Stimulated activated CD4-positive, alpha-beta T cell treated with anti-CD3 and anti-CD28 coated beads, Interleukin-4, amount 100 ng/mL, for 1 hour (primary cell): ENCODE data around the gene TRRAP.
"Not testable (repeated sequence)": the region's sequence is repeated elsewhere in the genome, so short reads cannot be mapped to it uniquely, and the experiment has no call there.

Source experiments
- DNase-seq: peaks from one replicate; pipeline ENCODE4 v3.0.0-alpha.2; 2020

TRRAP gene

DNA sequence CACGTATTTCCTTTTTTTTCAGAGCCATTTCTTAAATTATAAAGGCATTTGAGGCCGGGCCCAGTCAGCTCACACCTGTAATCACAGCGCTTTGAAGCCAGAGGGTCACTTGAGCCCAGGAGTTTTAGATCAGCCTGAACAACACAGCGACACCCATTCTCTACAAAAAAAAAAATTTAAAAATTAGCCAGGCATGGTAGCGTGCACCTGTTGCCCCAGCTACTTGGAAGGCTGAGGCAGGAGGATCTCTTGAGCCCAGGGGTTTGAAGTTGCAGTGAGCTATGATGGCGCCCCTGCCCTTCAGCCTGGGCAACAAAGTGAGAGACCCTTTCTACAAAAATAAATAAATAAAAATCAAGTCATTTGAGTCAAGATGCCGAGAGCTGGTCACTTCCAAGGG is 11.6 kb upstream of the TRRAP start:
- DNase-seq = no peak

DNA sequence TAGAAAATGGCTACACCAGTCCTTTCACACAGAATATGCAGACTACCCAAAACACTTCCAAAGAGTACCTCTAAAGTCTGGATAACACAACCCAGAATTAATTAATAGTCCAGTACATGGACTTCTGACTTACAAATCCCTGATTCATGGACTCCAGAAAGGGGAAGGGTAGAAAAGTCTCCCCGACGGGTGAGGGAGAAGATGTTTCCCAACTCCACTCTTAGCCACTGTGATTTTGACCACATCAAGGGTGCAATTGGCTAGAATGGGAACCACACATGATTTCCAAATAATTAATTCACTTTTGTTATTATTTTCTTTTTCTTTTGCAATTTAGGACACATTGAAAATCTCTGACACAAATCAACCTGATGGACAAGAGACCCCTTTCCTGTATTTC is 9.9 kb upstream of the TRRAP start:
- DNase-seq = no peak

DNA sequence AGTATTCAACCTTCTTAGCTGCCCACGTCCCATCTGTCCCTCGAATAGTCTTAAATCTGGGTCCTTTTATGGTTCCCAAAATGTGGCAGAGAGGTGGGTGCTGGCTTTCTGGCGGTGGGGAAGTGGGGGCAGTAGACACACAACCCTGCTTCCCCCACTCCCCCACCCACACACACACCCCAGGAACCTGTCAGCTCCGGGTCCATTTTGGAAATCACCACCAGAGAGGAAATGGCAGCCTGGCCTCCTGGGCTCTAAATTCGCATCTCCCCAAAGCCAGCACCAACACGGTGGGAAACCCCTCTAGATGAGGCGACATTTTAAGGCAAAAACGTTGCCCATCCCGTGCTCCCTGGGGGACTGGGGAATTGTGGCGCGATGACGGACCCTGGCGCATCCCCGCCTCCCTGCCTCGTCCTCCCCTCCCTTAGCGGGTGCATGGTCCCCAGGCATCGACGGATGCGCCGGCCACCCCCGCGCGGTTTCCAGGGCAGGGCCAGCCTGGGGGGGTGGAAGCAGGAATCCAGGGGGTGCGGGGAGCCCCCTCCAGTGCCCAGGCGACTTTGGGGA is 9.2 kb upstream of the TRRAP start:
- no peak for DNase-seq

DNA sequence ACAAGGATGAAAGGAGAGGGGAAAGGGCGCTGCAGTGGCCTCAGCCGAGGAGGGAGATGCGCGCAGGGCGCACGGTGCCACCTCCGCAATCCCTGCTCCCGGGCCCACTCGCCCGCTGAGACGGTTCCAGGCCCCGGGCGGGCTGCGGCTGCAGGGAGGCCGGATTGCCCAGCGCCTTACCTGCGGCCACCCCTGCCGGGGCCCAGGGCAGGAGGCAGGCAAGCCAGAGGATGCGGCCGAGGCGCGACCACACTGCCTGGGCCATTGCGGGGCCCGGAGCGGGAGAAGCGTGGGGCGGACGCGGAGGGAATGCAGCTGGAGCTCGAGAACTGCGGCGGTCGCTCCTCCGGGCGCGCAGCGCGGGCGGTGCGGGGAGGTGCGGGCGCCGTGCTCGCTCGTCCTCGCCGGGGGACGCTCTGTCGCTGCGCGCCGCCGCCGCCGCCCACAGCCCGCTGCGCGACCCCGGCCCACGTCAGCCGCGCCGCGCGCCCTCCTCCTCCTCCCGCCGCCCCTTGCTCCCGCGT is 8.7 kb upstream of the TRRAP start, which contains the start of gene TMEM130:
Gene TMEM130 (minus strand): TSS at position 418 of the 524 bp plus-strand sequence. CDS start 153 bp downstream, at position 265.
- DNase-seq = no peak

DNA sequence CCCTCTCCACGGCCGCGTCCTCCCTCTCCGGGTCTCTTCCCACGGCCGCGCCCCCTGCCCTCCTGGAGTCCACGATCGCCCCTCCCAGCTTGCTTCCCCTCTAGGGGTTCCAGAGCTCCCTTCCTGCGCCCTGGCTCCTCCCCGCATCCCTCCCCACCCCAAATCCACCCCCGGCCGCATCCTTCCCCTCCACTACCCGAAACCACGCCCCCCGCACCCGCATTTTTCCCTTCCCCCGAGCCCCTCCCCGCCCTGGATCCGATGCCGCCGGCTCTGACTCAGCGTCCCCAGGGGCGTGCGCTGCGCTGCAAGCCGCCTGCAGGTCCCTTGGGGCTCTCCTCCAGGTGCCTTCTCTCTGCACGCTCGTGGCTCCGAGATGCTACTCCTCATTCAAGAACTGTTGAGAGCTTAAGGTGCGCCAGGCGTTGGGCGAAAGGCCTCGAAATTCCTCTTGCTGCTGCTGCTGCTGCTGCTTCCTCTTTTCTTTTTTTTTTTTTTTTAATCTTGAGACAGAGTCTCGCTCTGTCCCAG is 8.1 kb upstream of the TRRAP start:
- DNase-seq = peak; percentile 81

DNA sequence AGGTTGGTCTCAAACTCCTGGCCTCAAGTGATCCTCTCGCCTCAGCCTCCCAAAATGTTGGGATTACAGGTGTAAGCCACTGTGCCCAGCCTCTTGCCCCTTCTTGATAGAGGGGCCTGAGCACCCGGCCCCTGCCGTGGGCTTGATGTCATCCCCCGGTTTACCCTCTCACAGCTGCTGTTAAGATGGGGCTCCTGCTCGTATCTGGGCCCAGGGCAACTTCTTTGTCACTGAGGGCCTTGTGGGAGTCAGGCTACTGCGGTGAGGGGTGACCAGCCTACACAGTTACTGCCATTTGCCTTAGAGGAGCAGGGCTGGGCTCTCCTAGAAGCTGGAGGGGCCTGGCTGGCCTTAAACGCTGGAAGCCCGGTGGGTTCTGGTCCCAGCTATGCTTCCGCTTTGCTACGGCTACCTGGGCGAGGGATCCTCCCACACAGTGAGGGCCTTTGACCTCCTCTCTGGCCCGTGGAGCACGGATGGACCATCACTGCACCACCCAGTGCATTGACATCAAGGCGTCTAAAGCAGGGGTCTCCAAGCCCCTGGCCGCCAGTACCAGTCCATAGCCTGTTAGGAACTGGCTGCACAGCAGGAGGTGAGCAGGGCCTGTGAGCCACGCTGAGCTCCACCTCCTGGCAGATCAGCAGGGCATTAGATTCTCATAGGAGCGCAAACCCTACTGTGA is 7.4 kb upstream of the TRRAP start:
- DNase-seq = no peak

DNA sequence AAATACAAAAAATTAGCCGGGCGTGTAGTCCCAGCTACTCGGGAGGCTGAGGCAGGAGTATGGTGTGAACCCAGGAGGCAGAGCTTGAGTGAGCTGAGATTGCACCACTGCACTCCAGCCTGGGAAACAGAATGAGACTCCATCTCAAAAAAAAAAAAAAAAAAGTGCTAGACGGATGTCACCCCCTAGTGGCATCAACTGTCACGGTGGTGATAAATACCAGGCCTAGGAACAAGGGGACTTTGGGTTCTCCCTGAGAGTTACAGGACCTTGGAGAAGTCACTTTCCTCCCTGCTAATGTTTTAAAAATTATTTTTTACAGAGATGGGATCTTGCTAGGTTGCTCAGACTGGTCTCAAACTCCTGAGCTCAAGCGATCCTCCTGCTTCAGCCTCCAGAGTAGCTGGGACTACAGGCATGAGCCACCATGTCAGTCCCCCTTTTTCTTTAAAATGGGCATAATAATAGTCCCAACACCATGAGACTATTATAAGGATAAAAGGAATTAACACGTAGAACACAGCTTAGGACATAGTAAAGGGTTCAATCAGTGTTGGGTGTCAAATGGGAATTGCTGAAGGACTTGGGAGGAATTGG is 5.9 kb upstream of the TRRAP start:
- DNase-seq = peak; percentile 14

DNA sequence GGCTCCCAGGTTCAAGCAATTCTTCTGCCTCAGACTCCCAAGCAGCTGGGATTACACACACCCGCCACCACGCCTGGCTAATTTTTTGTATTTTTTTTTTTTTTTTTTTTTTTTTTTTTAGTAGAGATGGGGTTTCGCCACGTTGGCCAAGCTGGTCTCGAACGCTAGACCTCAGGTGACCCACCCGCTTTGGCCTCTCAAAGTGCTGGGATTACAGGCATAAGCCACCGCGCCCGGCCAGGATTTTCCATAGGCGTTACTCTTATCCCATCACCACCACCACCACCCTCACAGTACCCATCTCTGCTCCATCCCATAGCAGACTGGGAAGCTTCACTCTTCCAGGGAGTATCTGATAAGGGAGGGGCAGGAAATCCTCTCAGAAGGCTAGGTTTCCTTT is 4.7 kb upstream of the TRRAP start:
- DNase-seq = not testable (repeated sequence)

DNA sequence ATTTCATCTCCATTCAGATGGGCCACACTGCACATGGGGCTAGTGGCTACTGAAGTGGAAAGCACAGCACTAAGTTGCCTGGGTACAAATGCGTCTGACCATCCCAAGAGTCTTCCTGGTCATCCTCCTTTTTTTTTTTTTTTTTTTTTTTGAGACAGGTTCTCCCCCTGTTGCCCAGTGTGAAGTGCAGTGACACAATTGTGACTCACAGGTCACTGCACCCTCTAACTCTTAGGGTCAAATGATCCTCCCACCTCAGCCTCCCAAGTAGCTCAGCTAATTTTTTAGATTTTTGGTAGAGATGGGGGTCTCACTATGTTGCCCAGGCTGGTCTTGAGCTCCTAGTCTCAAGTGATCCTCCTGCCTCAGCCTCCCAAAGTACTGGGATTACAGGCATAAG is 3.4 kb upstream of the TRRAP start:
- no peak for DNase-seq

DNA sequence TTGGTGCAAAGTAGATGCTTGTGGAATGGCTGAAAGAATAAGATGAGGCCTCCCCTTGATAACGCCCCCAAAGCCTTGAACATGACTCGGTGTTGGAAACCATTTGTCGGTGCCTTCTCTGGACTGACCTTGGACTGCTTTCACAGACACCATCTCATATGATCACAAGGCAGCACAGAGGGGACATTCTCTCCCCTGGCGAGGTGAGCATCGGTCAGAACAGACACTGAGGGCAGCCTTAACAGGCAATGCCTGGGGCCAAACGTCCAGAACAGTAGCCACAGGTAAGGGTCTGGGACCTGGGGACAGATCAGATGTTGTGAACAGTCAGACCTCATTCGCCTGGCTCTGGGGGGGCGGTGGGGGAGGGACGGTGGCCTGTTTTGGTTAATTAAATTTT is 2.8 kb upstream of the TRRAP start:
- no peak for DNase-seq

DNA sequence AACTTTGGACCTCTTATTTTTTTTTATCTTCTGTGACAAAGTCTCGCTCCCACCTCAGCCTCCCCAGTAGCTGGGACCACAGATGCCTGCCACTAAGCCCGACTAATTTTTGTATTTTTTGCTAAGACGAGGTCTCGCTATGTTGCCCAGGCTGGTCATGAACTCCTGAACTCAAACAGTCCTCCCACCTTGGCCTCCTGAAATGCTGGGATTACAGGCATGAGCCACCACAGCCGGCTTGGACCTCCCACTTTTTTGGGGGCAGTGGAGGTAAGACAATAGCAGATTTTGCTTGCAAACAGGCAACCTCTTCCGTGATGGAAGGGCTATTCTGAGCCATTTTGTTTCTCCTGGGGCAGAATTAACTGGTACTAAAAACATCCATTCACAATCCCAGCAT is 1.2 kb upstream of the TRRAP start:
- DNase-seq = no peak

DNA sequence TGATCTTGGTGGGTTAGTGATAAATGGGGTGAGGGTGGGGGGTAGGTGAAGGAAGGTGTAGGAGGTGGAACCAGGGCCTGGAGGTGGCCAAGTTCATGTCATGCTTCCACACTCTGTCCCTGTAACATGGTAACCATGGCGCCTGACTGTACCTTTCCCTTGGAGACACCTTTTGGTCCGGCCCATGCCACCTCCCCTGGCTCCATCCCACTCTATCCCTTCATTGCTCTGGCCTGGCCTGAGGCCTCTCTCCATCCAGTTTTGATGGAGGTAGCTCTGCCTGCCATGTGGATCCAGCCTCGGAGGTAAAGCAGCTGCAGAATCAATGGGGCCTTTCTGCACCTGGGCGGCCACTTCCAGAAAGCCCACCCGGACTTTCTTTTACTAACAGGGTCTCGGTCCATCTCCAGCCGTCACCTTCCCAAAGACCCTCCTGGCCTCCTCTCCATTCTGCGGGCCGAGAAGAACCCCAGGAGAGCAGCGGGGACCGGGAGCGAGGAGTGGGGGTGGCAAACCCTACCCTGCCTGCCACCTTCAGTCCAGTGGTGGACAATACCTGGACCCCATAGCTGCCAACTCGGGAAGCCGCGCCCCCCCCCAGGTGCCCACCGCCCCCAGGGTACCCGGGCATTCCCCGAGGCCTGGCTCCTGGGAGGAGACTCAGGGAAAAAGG is 504 bp upstream of the TRRAP start:
- no peak for DNase-seq

DNA sequence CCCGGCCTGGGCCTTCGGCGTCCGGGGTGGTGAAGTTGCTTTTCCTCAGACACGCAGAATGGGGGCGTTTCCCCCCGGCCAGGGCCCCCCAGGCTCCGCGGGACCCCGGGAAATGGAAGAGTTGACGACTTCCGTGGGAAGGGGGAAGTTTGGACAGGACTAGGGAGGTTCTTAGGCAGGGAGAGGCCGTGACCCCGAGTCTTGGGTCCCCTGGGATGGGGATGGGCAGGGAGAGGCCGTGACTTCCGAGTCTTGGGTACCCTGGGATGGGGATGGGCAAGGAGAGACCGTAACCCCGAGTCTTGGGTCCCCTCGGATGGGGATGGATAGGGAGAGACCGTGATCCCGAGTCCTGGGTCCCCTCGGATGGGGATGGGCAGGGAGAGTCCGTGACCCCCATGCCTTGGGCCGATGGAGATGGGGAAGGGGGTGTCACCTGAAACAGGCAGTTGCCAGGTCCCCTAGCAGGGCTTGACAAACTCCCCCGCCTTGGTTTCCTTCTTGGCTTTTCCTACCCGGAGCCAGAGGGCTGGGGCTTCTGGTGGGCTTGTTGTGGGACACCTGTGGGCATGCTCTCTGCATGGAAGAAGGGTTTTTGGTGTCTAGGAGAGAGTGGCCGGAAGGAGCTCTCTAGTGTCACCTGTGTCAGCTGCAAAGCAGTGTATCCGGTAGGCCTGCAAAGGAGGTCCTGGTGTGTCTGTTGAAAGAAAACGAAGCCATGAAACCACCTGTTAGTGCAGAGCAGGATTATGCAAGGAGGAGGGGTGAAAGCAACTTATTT is 1.1 kb downstream of the TRRAP start:
- peak; percentile 55 for DNase-seq

DNA sequence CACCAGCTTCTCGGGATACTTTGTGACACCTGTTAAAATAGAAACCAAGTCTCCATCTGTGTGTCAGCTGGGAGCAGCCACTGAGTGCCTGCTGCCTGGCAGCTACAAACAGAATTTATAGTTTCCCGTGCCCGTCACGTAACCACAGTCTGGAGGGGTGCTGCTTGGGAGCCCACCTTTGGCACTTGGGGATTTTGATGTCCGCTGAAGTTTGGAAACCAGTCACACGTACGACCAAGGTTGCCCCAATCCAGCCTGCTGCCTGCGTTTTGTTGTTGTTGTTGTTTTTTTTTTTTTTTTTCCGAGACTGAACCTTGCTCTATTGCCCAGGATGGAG is 1.6 kb downstream of the TRRAP start:
- DNase-seq = no peak

DNA sequence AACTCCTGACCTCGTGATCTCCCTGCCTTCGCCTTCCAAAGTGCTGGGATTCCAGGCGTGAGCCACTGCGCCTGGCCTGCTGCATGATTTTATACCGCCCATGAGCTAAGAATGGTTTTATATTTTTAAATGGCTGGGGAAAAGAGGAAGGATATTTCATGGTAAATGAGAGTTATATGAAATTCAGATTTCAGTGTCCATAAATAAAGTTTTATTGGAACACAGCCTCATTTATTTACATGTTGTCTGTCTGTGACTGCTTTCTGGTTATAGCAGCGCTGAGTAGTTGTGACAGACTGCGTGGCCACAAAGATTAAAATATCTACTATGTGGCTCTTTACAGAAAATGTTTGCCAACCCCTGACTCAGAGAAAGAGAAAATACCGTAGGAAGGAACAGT is 2.2 kb downstream of the TRRAP start:
- no peak for DNase-seq

DNA sequence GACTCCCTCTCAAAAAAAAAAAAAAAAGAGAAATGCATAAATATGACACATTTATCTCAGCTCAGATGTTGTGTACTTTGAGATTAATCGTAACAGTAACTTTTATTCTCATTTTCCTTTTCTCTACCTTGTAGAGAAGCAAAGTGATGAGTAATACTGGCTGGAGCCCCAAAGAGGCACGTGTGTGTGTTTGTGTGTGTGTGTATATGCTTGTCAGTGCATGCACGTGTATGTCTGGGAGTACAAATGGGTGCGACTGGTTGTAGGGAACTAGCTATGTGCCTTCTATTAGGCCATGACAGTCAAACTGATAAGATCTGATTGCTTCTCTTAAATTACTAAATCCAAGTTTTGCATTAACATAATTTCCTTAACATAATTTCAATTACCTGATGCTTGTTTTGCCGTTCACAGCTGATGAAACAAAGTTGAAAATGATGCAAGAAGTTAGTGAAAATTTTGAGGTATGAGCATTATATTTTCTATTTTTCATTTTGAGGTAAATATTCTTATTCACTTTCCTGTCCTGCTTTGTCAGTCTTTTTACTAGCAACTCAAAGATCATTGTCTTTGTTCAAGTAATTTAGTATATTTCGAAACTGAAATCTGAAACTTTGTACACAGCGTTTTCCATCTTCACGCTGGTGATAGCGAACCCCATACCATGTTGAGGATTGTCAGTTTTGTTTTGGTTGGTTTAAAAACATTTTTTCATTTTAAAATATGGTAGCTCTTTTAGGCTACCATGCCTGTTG is 3.4 kb downstream of the TRRAP start:
- DNase-seq = no peak

DNA sequence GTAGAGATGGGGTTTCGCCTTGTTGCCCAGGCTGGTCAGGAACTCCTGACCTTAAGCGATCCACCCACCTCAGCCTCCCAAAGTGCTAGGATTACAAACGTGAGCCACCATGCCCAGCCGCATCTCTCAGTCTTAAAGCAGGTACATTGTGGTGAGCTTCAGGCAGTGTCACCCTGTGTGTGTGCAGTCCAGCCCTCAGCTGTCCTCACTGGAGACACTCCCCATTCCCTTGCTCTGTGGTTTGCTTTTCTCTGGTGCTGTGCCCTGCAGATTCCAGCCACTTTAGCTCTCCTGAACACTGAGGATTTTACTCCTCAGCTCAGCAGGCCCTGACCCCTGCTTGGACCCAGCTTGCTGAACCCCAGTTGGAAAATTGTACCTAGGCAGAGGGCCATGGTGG is 6.1 kb downstream of the TRRAP start:
- DNase-seq = no peak

DNA sequence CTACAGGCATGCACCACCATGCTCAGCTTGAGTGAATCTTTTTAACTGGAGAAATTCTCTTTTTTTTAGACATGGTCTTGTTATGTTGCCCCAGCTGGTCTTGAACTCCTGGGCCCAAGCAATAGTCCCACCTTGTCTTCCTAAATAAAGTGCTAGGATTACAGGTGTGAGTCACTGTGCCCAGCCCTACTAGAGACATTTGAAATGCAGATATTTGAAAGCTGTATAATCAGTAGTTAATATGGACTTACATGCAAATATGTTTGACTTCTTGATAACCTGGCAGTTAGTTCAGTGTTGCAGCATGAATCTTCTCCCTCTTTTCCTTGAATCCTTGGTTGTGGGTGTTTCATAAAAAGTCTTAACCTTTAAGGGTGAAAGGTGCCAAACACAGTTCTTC is 8.7 kb downstream of the TRRAP start:
- DNase-seq = no peak

DNA sequence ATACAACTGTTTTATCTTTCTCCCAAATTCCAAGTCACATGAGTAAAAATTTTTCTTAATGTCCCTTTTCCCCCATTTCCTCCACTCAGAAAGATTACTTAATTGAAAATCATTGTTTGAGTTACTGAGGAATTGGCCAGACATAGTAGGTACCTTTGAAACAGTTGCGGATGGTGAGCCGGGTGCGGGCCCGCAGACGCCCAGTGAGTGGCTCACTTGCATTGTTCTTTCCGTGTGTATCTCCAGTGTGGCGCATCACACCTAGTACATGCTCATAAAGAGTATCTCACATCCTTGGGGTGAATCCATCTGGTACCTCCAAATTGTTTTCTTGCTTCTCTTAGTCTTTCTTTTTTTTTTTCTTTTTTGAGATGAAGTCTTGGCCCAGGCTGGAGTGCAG is 14.3 kb downstream of the TRRAP start:
- no peak for DNase-seq

DNA sequence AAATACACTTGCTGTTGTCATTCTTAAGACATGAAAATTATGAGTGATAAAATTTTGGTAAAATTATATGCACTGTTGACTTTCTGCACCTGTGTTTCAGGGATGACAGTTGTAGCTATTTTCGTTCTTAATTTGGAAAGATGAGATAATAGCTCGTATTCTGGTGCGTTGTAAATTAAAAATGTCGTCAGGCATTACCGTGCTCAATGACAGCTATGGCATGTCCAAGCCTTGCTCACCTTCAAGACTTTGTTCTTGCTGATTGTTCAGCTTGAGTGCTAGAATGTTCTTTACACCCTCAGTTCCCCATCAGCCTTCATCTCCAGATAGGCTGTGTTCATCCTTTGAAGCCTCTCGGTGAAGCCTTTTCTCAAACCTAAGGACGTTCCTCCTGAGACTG is 21.5 kb downstream of the TRRAP start:
- DNase-seq = no peak

DNA sequence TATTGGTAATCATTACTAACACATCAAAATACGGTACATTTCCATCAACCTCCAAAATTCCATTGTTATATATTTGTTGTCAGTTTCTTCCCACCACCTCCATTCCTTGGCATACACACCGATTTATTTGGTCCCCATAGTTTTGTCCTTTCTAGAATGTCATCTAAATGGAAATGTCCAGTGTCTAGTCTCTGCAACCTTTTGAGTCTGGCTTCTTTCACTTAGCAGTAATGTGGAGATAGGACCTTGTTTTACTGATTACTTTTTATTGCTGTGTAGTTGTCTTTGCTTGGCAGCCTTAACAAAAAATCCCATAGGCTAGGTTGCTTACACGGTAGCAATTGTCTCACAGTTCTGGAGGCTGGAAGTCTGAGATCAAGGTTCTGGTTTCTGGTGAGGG is 22.5 kb downstream of the TRRAP start:
- no peak for DNase-seq

DNA sequence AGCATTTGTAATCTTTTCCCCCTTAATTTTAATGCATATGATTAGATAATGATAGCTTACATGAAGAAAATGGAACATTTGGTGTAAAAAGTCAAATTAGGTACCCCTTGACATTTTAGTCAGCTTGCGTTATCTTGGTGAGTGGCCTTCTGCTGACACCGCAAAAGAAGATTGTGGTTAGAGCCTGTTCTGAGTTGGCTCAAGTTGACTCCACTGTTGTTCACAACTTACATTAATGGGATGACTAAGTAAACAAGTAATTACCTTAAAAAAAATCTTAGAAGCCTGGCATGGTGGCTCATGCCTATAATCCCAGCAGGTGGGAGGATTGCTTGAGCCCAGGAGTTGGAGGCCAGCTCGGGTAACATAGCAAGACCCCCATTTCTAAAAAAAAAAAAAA is 24.2 kb downstream of the TRRAP start:
- no peak for DNase-seq
